HepG2 (cell line): ENCODE measurements around the gene PFAS. TPM values are rescaled to one million over a fixed set of nuclear protein-coding genes. Genes with fewer than 3 reads are reported as not detected.

ENCODE experiments used
- ATAC-seq: fragments of 200-7000 bp; cut with Tn5 transposase; 3 replicates; pipeline ENCODE4 v1.9.1; 2020; ENCODE audit warnings: mild to moderate bottlenecking, moderate library complexity
- BruUV-seq: library from RNA; stranded (reverse); fragments of 400-500 nt; replicated peaks from 2 replicates; lab custom pipeline; 2021; lab: Mats Ljungman, UMichigan
- CTCF ChIA-PET: fragments of 300-600 bp; formaldehyde crosslinking; extraction: SDS; loops from one replicate; lab custom pipeline; 2021; ENCODE audit warnings: low total read pairs, inconsistent platforms, low intra/inter-chr PET ratio; lab: Yijun Ruan, JAX
- POLR2A ChIA-PET: fragments of 350-600 bp; sonication (Branson Sonifier 250); formaldehyde crosslinking; loops from one replicate; lab custom pipeline; 2020; ENCODE audit warnings: antibody characterized with exemption, inconsistent platforms; lab: Yijun Ruan, JAX
- DNase-seq: peaks from one replicate; pipeline ENCODE4 v3.0.0-alpha.2; 2015; ENCODE audit warnings: low spot score
- FAIRE-seq: peaks from 3 replicates; lab custom pipeline; 2011; peaks lifted over from hg19 to GRCh38; lab: Jason Lieb, UNC
- H2AFZ ChIP-seq: one replicate; pipeline ENCODE4 v1.6.1; 2011; ENCODE audit warnings: low read length, inconsistent platforms
- H3K27ac ChIP-seq: fragments of 300-600 bp; 3 replicates; pipeline ENCODE4 v1.8.0; 2011; ENCODE audit warnings: mixed run types, mild to moderate bottlenecking, mixed read lengths, low read length, inconsistent platforms; ENCODE audit not compliant: insufficient read depth; ENCODE audit errors: extremely low read length
- H3K27me3 ChIP-seq, 2 experiments: fragments of 200-600 bp in 1 of 2; 2 replicates in 1 of 2; 3 replicates in 1 of 2; pipeline versions ENCODE4 v1.6.0 to v1.8.0; 2011; ENCODE audit warnings: low read length in 2 of 2, mild to moderate bottlenecking in 2 of 2, moderate library complexity in 2 of 2, inconsistent platforms in 1 of 2; ENCODE audit not compliant: insufficient read depth in 2 of 2, control insufficient read depth in 1 of 2
- H3K36me3 ChIP-seq, 2 experiments: fragments of 200-600 bp in 1 of 2; replicated peaks in 1 of 2; 2 replicates in 1 of 2; 3 replicates in 1 of 2; pipeline versions ENCODE4 v1.5.1 to v1.8.0; 2011; ENCODE audit warnings: low read length in 2 of 2, inconsistent platforms in 1 of 2; ENCODE audit not compliant: insufficient read depth in 2 of 2, control insufficient read depth in 1 of 2
- H3K4me1 ChIP-seq: 2 replicates; pipeline ENCODE4 v1.5.1; 2012; ENCODE audit warnings: low read length, inconsistent platforms; ENCODE audit not compliant: insufficient read depth
- H3K4me2 ChIP-seq: 2 replicates; pipeline ENCODE4 v1.6.0; 2011; ENCODE audit warnings: low read depth, low read length, inconsistent platforms
- H3K4me3 ChIP-seq, 3 experiments: fragments of 200-600 bp in 1 of 3; sonication (generic), shearing (Covaris generic) in 1 of 3; replicated peaks in 1 of 3; 2 replicates each; pipeline ENCODE4 v1.5.1; 2011 to 2016; ENCODE audit warnings: low read length in 3 of 3, inconsistent platforms in 2 of 3, low read depth in 2 of 3, mild to moderate bottlenecking in 2 of 3, control low read depth in 1 of 3, mixed read lengths in 1 of 3; ENCODE audit not compliant: insufficient read depth in 1 of 3
- H3K79me2 ChIP-seq: one replicate; pipeline ENCODE4 v1.6.1; 2011; ENCODE audit warnings: low read length, inconsistent platforms; ENCODE audit not compliant: insufficient read depth
- H3K9ac ChIP-seq: 2 replicates; pipeline ENCODE4 v1.6.0; 2011; ENCODE audit warnings: mild to moderate bottlenecking, low read depth, low read length, inconsistent platforms; ENCODE audit not compliant: insufficient read depth
- H3K9me3 ChIP-seq: 2 replicates; pipeline ENCODE4 v1.5.1; 2012; ENCODE audit warnings: mild to moderate bottlenecking, low read length
- H4K20me1 ChIP-seq: 2 replicates; pipeline ENCODE4 v1.6.0; 2011; ENCODE audit warnings: inconsistent platforms, mild to moderate bottlenecking, low read length, moderate library complexity; ENCODE audit not compliant: insufficient read depth
- ARNTL ChIP-seq: sonication (generic); formaldehyde crosslinking; IDR thresholded peaks from 2 replicates; pipeline ENCODE4 v1.4.0; 2020; ENCODE audit warnings: mild to moderate bottlenecking, missing genetic modification reagents
- GATAD1 ChIP-seq: IDR thresholded peaks from 2 replicates; pipeline ENCODE4 v1.6.1; 2016; ENCODE audit warnings: missing genetic modification reagents, missing compliant biosample characterization
- HHEX ChIP-seq: IDR thresholded peaks from 2 replicates; pipeline ENCODE4 v1.6.1; 2016; ENCODE audit warnings: control low read depth
- NFYB ChIP-seq: sonication (generic); formaldehyde crosslinking; IDR thresholded peaks from 2 replicates; pipeline ENCODE4 v1.4.0; 2020; ENCODE audit warnings: missing genetic modification reagents
- RARA ChIP-seq: IDR thresholded peaks from 2 replicates; pipeline ENCODE4 v1.6.1; 2016; ENCODE audit warnings: missing genetic modification reagents, missing compliant biosample characterization
- SALL1 ChIP-seq: sonication (generic); formaldehyde crosslinking; IDR thresholded peaks from 2 replicates; pipeline ENCODE4 v1.8.0; 2022; ENCODE audit warnings: mild to moderate bottlenecking, missing genetic modification reagents
- SAP130 ChIP-seq: IDR thresholded peaks from 2 replicates; pipeline ENCODE4 v1.6.1; 2016; ENCODE audit warnings: low read depth
- SP140L ChIP-seq: sonication (generic); formaldehyde crosslinking; IDR thresholded peaks from 2 replicates; pipeline ENCODE4 v1.4.0; 2020; ENCODE audit warnings: missing genetic modification reagents, borderline replicate concordance
- TEAD2 ChIP-seq: sonication (generic); formaldehyde crosslinking; IDR thresholded peaks from 2 replicates; pipeline ENCODE4 v1.9.0; 2021; ENCODE audit warnings: missing genetic modification reagents
- TRIM24 ChIP-seq: sonication (generic); formaldehyde crosslinking; IDR thresholded peaks from 2 replicates; pipeline ENCODE4 v1.8.0; 2022; ENCODE audit warnings: mild to moderate bottlenecking, missing genetic modification reagents
- ZNF549 ChIP-seq: sonication (generic); formaldehyde crosslinking; IDR thresholded peaks from 2 replicates; pipeline ENCODE4 v1.5.0; 2020; ENCODE audit warnings: missing genetic modification reagents
- ZNF598 ChIP-seq: sonication (generic); formaldehyde crosslinking; IDR thresholded peaks from 2 replicates; pipeline ENCODE4 v1.5.1; 2020; ENCODE audit warnings: mild to moderate bottlenecking, missing genetic modification reagents, borderline replicate concordance
- ZSCAN21 ChIP-seq: sonication (generic); formaldehyde crosslinking; IDR thresholded peaks from 2 replicates; pipeline ENCODE4 v1.8.0; 2022; ENCODE audit warnings: mild to moderate bottlenecking, missing genetic modification reagents, moderate library complexity, borderline replicate concordance
- WGBS: methylation state at CpG from one replicate; pipeline ENCODE4 v1.1.6; 2017; ENCODE audit warnings: low lambda C conversion rate; 5-methylcytosine and 5-hydroxymethylcytosine counted together
- in situ Hi-C: cut with HindIII; loops from 2 replicates; pipeline ENCODE4 v1.10.0; 2017; ENCODE audit warnings: low pct_unique_long_range_greater_than_20kb; ENCODE audit not compliant: extremely low pct_ligation_motif_present
- intact Hi-C: fragments of 100-400 bp; cut with micrococcal nuclease; formaldehyde crosslinking; loops from one replicate; pipeline ENCODE4 v1.10.0; 2022; ENCODE audit not compliant: unreplicated experiment
- polyA plus RNA-seq, 8 experiments: library from polyadenylated mRNA; depleted of rRNA in 3 of 8; stranded (reverse) in 7 of 8; unstranded in 1 of 8; fragments of >200 nt; fragmentation: Illumina TruSeq in 4 of 8; extraction: Trizol in 4 of 8; gene quantifications; 2 replicates each; pipeline versions ENCODE4 v1.2.1 to v1.2.3, GENCODE V29; 2011 to 2016; ENCODE audit warnings: low read depth in 4 of 8, missing spikeins in 1 of 8, mixed read lengths in 1 of 8; ENCODE audit not compliant: insufficient read depth in 1 of 8
- total RNA-seq, 5 experiments: library from RNA; depleted of rRNA; stranded (reverse); fragments of >200 nt; fragmentation: Illumina TruSeq; extraction: Trizol; gene quantifications; 2 replicates each; pipeline ENCODE4 v1.2.3, GENCODE V29; 2016; ENCODE audit warnings: low read depth in 1 of 5
- TF ChIP-seq, protein P1 (sequence below): sonication (generic); formaldehyde crosslinking; IDR thresholded peaks from 2 replicates; pipeline ENCODE4 v1.5.0; 2020; ENCODE audit warnings: mild to moderate bottlenecking, missing genetic modification reagents
- TF ChIP-seq, protein P2 (sequence below): sonication (generic); formaldehyde crosslinking; IDR thresholded peaks from 2 replicates; pipeline ENCODE4 v1.8.0; 2022; ENCODE audit warnings: mild to moderate bottlenecking, missing genetic modification reagents; ENCODE audit not compliant: insufficient replicate concordance
- TF ChIP-seq, protein P3 (sequence below): sonication (generic); formaldehyde crosslinking; IDR thresholded peaks from 2 replicates; pipeline ENCODE4 v1.5.0; 2020; ENCODE audit warnings: mild to moderate bottlenecking, missing genetic modification reagents, borderline replicate concordance

The PFAS gene
- total and polyA plus RNA-seq, 2 of the 13 experiments (the other 11 are each of a cell fraction or from before 2014, with no cell fraction given), result 49.4 to 58.2 TPM

- TF ChIP-seq, protein P1, sequence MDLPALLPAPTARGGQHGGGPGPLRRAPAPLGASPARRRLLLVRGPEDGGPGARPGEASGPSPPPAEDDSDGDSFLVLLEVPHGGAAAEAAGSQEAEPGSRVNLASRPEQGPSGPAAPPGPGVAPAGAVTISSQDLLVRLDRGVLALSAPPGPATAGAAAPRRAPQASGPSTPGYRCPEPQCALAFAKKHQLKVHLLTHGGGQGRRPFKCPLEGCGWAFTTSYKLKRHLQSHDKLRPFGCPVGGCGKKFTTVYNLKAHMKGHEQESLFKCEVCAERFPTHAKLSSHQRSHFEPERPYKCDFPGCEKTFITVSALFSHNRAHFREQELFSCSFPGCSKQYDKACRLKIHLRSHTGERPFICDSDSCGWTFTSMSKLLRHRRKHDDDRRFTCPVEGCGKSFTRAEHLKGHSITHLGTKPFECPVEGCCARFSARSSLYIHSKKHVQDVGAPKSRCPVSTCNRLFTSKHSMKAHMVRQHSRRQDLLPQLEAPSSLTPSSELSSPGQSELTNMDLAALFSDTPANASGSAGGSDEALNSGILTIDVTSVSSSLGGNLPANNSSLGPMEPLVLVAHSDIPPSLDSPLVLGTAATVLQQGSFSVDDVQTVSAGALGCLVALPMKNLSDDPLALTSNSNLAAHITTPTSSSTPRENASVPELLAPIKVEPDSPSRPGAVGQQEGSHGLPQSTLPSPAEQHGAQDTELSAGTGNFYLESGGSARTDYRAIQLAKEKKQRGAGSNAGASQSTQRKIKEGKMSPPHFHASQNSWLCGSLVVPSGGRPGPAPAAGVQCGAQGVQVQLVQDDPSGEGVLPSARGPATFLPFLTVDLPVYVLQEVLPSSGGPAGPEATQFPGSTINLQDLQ, result no peak
- no peak for TF ChIP-seq ZSCAN21 (CRISPR knock-in tag)
- no peak for TF ChIP-seq TEAD2
- TF ChIP-seq TRIM24 (CRISPR knock-in tag), result no peak
- no peak for TF ChIP-seq ZNF598
Measured at GRCh38 chr17:8235676-8236075, 13.4 kb upstream of the PFAS start (continued).

DNA sequence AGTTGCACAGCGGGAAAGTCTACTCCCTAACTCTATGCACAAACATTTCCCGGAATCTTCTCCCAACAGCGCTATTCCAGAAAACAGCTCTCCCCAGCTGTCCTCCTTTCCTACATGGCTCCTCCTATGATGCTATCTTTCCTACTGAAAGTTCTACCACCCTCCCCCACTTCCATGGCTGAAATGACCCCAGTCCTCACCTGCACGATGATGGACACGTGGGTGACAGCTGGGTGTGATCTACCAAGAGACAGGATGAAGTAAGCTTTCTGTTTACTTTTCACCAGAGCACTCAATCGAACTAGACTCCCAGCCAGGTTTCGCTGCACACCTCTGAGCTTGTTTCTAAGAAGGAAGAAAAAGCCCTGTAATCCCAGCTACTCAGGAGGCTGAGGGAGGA is 11.9 kb upstream of the PFAS start:
- intact Hi-C loops (no loop called here), in situ Hi-C loops (no loop called here)
- Histone ChIP-seq H3K4me3 (no peak overlapping the region), H3K27ac (no peak overlapping the region), H3K4me1 (peaks cover 17% of the 10 kb centered on the region; the same call in 1 of the 2 replicates), H4K20me1 (no peaks in the 10 kb centered on the region), H3K4me2 (no peak overlapping the region), H2AFZ (no peak overlapping the region), H3K27me3 (no peaks in the 10 kb centered on the region), H3K36me3 (peaks cover 34 to 79% of the 10 kb centered on the region in 2 experiments), H3K79me2 (no peaks in the 10 kb centered on the region), H3K9me3 (no peaks in the 10 kb centered on the region), H3K9ac (no peak overlapping the region)
- 64% methylated on average over 7 of the region's 7 CpGs for WGBS
- no peak for DNase-seq
- peak; percentile 51 for FAIRE-seq
- ATAC-seq, result no peak; the same call in 2 of the 3 replicates
- BruUV-seq, result no TSS peak
- CTCF ChIA-PET, result no interaction called here
- POLR2A ChIA-PET, result interaction anchor here (1.0 to 1.3 kb wide), 2 partner anchors 10 to 58 kb away, joined by 4 to 12 read pairs; partner anchors contain the start of genes CTC1 and SLC25A35
- TF ChIP-seq SAP130 (CRISPR knock-in tag), result peak; percentile 73
- TF ChIP-seq SP140L (CRISPR knock-in tag), result no peak
- peak; percentile 69 for TF ChIP-seq RARA (CRISPR knock-in tag)
- TF ChIP-seq, protein P2, sequence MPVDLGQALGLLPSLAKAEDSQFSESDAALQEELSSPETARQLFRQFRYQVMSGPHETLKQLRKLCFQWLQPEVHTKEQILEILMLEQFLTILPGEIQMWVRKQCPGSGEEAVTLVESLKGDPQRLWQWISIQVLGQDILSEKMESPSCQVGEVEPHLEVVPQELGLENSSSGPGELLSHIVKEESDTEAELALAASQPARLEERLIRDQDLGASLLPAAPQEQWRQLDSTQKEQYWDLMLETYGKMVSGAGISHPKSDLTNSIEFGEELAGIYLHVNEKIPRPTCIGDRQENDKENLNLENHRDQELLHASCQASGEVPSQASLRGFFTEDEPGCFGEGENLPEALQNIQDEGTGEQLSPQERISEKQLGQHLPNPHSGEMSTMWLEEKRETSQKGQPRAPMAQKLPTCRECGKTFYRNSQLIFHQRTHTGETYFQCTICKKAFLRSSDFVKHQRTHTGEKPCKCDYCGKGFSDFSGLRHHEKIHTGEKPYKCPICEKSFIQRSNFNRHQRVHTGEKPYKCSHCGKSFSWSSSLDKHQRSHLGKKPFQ (CRISPR knock-in tag), result no peak
- TF ChIP-seq GATAD1 (CRISPR knock-in tag), result 0 out of 2 replicates have a peak, but pooled peaks have one; percentile 12
- TF ChIP-seq NFYB, result no peak
- TF ChIP-seq SALL1, result 0 out of 2 replicates have a peak, but pooled peaks have one; percentile 25
- no peak for TF ChIP-seq ZNF549 (CRISPR knock-in tag)
- TF ChIP-seq HHEX (CRISPR knock-in tag), result no peak
- TF ChIP-seq ARNTL (CRISPR knock-in tag), result peak; percentile 73; the same call in 1 of the 2 replicates
- TF ChIP-seq, protein P3, sequence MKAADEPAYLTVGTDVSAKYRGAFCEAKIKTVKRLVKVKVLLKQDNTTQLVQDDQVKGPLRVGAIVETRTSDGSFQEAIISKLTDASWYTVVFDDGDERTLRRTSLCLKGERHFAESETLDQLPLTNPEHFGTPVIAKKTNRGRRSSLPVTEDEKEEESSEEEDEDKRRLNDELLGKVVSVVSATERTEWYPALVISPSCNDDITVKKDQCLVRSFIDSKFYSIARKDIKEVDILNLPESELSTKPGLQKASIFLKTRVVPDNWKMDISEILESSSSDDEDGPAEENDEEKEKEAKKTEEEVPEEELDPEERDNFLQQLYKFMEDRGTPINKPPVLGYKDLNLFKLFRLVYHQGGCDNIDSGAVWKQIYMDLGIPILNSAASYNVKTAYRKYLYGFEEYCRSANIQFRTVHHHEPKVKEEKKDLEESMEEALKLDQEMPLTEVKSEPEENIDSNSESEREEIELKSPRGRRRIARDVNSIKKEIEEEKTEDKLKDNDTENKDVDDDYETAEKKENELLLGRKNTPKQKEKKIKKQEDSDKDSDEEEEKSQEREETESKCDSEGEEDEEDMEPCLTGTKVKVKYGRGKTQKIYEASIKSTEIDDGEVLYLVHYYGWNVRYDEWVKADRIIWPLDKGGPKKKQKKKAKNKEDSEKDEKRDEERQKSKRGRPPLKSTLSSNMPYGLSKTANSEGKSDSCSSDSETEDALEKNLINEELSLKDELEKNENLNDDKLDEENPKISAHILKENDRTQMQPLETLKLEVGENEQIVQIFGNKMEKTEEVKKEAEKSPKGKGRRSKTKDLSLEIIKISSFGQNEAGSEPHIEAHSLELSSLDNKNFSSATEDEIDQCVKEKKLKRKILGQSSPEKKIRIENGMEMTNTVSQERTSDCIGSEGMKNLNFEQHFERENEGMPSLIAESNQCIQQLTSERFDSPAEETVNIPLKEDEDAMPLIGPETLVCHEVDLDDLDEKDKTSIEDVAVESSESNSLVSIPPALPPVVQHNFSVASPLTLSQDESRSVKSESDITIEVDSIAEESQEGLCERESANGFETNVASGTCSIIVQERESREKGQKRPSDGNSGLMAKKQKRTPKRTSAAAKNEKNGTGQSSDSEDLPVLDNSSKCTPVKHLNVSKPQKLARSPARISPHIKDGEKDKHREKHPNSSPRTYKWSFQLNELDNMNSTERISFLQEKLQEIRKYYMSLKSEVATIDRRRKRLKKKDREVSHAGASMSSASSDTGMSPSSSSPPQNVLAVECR, result peak; percentile 58; the same call in 1 of the 2 replicates
